NCI-H510A (cell line): ENCODE results near the gene DDIAS.
"Not testable (repeated sequence)": the region's sequence is repeated elsewhere in the genome, so short reads cannot be mapped to it uniquely, and the experiment has no call there.

ENCODE experiments used
- DNase-seq: peaks from one replicate; lab custom pipeline; 2025; lab: John Stamatoyannopoulos, UW

Gene DDIAS

GRCh38 chr11:82969811-82970210, 68.3 kb downstream of the DDIAS start:
- no peak for DNase-seq

GRCh38 chr11:82970507-82971083, 69.1 kb downstream of the DDIAS start:
- DNase-seq, result not testable (repeated sequence)

DNA sequence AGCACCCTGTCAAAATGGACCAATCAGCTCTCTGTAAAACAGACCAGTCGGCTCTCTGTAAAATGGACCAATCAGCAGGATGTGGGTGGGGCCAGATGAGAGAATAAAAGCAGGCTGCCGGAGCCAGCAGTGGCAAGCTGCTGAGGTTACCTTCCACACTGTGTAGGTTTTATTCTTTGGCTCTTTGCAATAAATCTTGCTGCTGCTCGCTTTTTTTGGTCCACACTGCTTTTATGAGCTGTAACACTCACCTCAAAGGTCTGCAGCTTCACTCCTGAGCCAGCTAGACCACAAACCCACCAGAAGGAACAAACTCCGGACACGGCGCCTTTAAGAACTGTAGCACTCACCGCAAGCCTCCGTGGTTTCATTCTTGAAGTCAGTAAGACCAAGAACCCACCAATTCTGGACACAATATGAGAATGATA, 70.0 kb downstream of the DDIAS start:
- not testable (repeated sequence) for DNase-seq

GRCh38 chr11:82972103-82972502, 70.6 kb downstream of the DDIAS start:
- no peak for DNase-seq

DNA sequence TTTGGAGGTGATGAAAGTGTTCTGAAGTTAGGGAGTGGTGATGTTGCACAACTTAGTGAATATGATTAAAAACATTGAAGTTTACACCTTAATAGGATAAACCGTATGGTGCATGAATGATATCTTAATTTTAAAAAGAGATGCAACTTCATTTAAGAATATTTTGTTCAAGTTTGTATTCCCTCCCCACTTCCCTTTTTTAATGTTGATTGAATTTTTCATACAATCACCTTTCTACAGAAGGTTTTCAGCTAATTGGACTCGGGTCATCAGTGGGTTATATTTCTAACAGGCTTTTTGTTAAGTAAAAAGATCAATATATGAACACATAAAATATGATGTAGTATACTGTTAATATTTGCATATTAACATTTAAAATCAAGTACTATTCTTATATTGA, 72.6 kb downstream of the DDIAS start:
- DNase-seq, result no peak

DNA sequence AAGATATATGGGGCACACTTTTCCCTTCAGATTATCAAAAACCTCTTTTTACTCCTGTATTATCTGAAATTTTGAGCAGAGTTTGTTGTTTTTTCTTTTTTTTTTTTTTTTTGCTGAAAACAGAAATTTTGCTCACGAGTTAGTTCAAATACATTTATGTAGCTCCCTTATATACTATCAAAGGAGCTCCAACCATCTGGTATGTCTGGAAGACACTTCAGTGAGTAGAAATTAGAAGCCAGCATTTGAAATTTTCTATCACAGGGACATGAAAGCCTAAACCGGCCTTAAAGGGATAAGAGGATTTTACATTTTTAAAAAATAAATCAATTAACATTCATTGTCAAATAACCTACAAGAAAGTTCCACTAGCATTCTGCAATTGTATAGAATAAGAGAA, 73.3 kb downstream of the DDIAS start:
- no peak for DNase-seq

GRCh38 chr11:82975882-82976281, 74.3 kb downstream of the DDIAS start:
- DNase-seq, result no peak

GRCh38 chr11:82976786-82977185, 75.2 kb downstream of the DDIAS start:
- DNase-seq, result no peak

- no peak for DNase-seq
Observed at GRCh38 chr11:82978422-82979099, 77.0 kb downstream of the DDIAS start.

DNA sequence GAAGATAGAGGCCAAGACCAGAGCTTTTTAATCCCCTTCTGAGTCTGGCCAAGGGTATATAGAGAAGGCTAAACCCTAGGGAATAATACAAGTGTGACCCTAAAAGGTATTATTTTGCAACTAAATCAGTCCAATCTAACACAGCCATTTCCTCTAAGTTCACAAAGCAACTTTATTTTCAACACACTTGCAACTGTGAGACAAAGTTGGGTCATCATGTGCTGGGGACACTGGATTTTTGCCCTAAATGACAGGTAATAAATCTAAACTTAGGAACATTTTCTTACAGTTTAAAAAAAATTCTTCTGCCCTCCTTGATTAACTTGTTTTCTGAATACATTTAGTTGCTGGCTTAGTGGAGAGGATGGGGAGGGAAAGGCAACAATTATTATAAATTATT, 78.3 kb downstream of the DDIAS start:
- no peak for DNase-seq

- DNase-seq, result no peak
Observed at GRCh38 chr11:82980292-82980691, 78.8 kb downstream of the DDIAS start.

DNA sequence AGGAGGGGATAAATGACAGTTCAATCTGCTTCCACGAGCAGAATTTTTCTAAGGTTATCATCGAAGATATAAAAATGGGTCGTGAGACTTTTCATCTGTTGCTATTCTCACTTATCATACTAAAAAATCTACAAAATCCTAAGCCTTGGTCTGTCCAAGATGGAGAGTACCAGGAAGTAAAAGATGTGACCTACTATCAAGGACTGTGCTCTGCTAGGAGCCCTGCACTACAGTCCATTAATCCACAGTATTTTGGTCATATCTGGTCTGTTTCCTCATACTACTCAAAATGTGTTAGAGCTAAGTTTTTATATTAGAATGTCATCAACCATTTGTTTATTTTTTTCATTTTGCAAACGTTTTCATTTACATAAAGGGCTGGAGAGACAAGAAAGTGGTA, 79.4 kb downstream of the DDIAS start:
- DNase-seq, result no peak

- no peak for DNase-seq
Observed at GRCh38 chr11:82981852-82982251, 80.3 kb downstream of the DDIAS start.
